ENCODE measurements around the gene TRAP1.
A peak's percentile ranks its signal among the peaks of the same experiment; 100 is the strongest.

Gene TRAP1

DNA sequence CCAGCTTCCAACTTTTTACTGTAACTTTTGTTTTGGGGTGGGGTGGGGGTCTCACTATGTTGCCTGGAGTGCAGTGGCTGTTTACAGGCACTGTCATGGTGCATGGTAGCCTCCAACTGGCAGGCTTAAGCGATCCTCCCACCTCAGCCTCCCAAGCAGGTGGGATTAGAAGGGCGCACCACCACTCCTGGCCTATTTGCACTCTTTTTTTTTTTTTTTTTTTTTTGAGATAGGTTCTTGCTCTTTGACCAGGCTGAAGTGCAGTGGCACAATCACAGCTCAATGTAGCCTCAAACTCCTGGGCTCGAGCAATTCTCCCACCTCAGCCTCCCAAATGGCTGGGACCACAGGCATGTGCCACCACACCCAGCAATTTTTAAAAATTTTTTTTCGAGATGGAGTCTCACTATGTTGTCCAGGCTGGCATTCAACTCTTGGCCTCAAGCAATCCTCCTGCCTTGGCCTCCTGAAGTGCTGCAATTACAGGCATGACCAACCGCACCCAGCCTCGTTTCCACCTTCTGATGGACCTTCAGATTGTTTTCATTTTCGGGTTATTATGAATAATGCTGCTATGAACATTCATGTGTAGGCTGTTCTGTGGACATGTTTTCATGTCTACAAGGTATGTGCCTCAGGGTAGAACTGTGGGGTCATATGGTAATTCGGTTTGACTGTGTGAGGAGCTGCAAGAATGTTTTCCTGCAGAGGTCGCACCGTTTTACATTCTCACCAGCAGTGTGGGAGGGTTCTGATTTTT lies 10.9 kb downstream of the TRAP1 start:
- no peaks in the 10 kb centered on the region for H3K4me1 ChIP-seq (ENCODE audit: control insufficient read depth in 1 of 2, insufficient read depth in 2 of 2, low read length in 2 of 2)
- no peaks in the 10 kb centered on the region for H3K9me3 ChIP-seq (ENCODE audit: control insufficient read depth in 1 of 2, low read length in 2 of 2)
- no peak overlapping the region for H3K4me3 ChIP-seq (ENCODE audit: low read depth in 1 of 2, low read length in 2 of 2)
- no peak overlapping the region for H3K27ac ChIP-seq (ENCODE audit: low read length)
- no peaks in the 10 kb centered on the region for H3K36me3 ChIP-seq (ENCODE audit: control insufficient read depth in 1 of 2, insufficient read depth in 2 of 2, low read length in 2 of 2)
- H3K27me3 ChIP-seq (ENCODE audit: low read depth, low read length) = no peaks in the 10 kb centered on the region

GRCh38 chr16:3702082-3702481 lies 15.2 kb downstream of the TRAP1 start:
- Histone ChIP-seq H3K4me3 (ENCODE audit: low read depth in 1 of 2, low read length in 2 of 2) (no peak overlapping the region), H3K27me3 (ENCODE audit: low read depth, low read length) (no peaks in the 10 kb centered on the region), H3K9me3 (ENCODE audit: control insufficient read depth in 1 of 2, low read length in 2 of 2) (no peaks in the 10 kb centered on the region), H3K27ac (ENCODE audit: low read length) (no peak overlapping the region), H3K36me3 (ENCODE audit: control insufficient read depth in 1 of 2, insufficient read depth in 2 of 2, low read length in 2 of 2) (no peaks in the 10 kb centered on the region), H3K4me1 (ENCODE audit: control insufficient read depth in 1 of 2, insufficient read depth in 2 of 2, low read length in 2 of 2) (no peaks in the 10 kb centered on the region)

DNA sequence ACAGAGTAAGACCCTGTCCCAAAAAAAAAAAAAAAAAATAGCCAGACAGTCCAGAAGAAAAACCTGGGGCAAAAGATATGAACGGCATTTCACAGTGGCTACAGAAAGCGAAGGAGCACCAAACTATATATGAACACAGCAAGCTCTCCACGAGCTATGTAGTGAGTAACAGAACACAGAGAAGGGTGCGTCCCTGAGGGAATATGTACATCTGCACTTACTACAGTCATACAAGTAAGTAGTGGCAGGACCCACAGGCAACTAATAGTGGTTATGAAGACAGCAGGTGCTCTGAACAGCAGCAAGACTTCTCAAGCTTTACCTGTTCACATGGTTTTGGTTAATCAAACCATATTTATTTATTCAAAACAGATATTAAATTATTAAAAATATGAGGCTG lies 15.8 kb downstream of the TRAP1 start:
- no peak overlapping the region for H3K27ac ChIP-seq (ENCODE audit: low read length)
- no peaks in the 10 kb centered on the region for H3K36me3 ChIP-seq (ENCODE audit: control insufficient read depth in 1 of 2, insufficient read depth in 2 of 2, low read length in 2 of 2)
- H3K4me1 ChIP-seq (ENCODE audit: control insufficient read depth in 1 of 2, insufficient read depth in 2 of 2, low read length in 2 of 2) = no peaks in the 10 kb centered on the region
- H3K27me3 ChIP-seq (ENCODE audit: low read depth, low read length) = no peaks in the 10 kb centered on the region
- H3K4me3 ChIP-seq (ENCODE audit: low read depth in 1 of 2, low read length in 2 of 2) = no peak overlapping the region
- no peaks in the 10 kb centered on the region for H3K9me3 ChIP-seq (ENCODE audit: control insufficient read depth in 1 of 2, low read length in 2 of 2)

GRCh38 chr16:3698941-3699340 lies 18.4 kb downstream of the TRAP1 start:
- Histone ChIP-seq H3K4me3 (ENCODE audit: low read depth in 1 of 2, low read length in 2 of 2) (no peak overlapping the region), H3K9me3 (ENCODE audit: control insufficient read depth in 1 of 2, low read length in 2 of 2) (no peaks in the 10 kb centered on the region), H3K4me1 (ENCODE audit: control insufficient read depth in 1 of 2, insufficient read depth in 2 of 2, low read length in 2 of 2) (no peaks in the 10 kb centered on the region), H3K27ac (ENCODE audit: low read length) (no peak overlapping the region), H3K36me3 (ENCODE audit: control insufficient read depth in 1 of 2, insufficient read depth in 2 of 2, low read length in 2 of 2) (no peaks in the 10 kb centered on the region), H3K27me3 (ENCODE audit: low read depth, low read length) (no peaks in the 10 kb centered on the region)

- H3K27ac ChIP-seq (ENCODE audit: low read length) = no peak overlapping the region
- H3K4me1 ChIP-seq (ENCODE audit: control insufficient read depth in 1 of 2, insufficient read depth in 2 of 2, low read length in 2 of 2) = no peaks in the 10 kb centered on the region
- H3K9me3 ChIP-seq (ENCODE audit: control insufficient read depth in 1 of 2, low read length in 2 of 2) = no peaks in the 10 kb centered on the region
- peak overlapping the region in 1 of 2 donors; percentile 21 for H3K4me3 ChIP-seq (ENCODE audit: low read depth in 1 of 2, low read length in 2 of 2)
- H3K36me3 ChIP-seq (ENCODE audit: control insufficient read depth in 1 of 2, insufficient read depth in 2 of 2, low read length in 2 of 2) = no peaks in the 10 kb centered on the region
- H3K27me3 ChIP-seq (ENCODE audit: low read depth, low read length) = no peaks in the 10 kb centered on the region
Observed at GRCh38 chr16:3696425-3697218, 20.7 kb downstream of the TRAP1 start.

DNA sequence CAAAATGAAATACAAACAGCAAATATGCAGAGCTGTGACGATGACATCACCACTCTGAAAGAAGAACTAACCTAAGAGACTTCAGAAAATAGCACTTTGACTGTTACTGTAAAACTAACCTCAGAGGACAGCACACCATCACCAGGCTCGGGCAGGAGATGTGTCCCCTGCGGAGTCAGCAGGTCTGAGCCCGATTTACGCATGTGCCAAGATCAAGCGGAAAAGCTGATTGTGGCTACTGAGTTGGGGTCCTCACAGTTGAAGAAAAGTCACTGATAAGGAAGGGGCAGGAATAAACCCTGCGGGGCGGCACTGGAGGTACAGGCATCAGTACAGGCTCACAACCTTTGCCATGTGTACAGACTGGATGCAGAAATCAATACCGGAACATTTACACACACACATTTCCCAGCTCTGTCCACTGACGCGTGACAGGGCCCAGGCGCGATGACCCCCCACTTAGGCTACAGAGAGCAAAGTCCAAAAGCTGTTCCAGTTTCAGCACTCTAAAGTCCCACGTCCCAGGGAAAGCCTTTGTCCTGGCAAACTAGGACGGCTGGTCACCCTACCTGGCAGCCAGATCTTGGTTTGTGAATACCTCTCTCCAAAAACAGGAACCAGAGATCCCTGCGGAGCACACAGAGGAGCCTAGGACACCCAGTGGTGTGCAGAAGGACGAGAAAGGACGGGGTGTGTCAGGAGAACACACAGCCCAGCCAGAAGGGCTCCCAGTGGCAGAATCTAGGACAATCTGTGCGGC lies 21.5 kb downstream of the TRAP1 start:
- no peaks in the 10 kb centered on the region for H3K27me3 ChIP-seq (ENCODE audit: low read depth, low read length)
- peak overlapping the region in 1 of 2 donors; percentile 21 for H3K4me3 ChIP-seq (ENCODE audit: low read depth in 1 of 2, low read length in 2 of 2)
- no peaks in the 10 kb centered on the region for H3K9me3 ChIP-seq (ENCODE audit: control insufficient read depth in 1 of 2, low read length in 2 of 2)
- H3K27ac ChIP-seq (ENCODE audit: low read length) = no peak overlapping the region
- no peaks in the 10 kb centered on the region for H3K36me3 ChIP-seq (ENCODE audit: control insufficient read depth in 1 of 2, insufficient read depth in 2 of 2, low read length in 2 of 2)
- H3K4me1 ChIP-seq (ENCODE audit: control insufficient read depth in 1 of 2, insufficient read depth in 2 of 2, low read length in 2 of 2) = peaks cover 3 to 4% of the 10 kb centered on the region in 2 donors

DNA sequence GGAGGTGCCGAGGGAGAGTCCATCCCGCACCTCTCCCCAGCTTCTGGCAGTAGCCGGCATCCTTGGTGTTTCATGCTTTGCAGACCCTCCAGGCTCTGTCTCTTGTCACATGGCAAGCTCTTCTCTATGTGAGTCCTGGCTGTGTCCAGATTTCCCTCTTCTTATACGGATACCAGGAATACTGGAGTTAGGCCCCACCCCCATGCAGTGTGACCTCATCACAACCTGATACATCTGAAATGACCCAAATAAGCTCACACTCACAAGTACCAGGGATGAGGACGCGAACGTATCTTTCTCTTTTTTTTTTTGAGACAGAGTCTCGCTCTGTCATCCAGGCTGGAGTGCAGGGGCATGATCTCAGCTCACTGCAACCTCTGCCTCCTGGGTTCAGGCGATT lies 23.3 kb downstream of the TRAP1 start:
- Histone ChIP-seq H3K4me3 (ENCODE audit: low read depth in 1 of 2, low read length in 2 of 2) (no peak overlapping the region), H3K27ac (ENCODE audit: low read length) (no peak overlapping the region), H3K36me3 (ENCODE audit: control insufficient read depth in 1 of 2, insufficient read depth in 2 of 2, low read length in 2 of 2) (no peaks in the 10 kb centered on the region), H3K9me3 (ENCODE audit: control insufficient read depth in 1 of 2, low read length in 2 of 2) (no peaks in the 10 kb centered on the region), H3K27me3 (ENCODE audit: low read depth, low read length) (no peaks in the 10 kb centered on the region), H3K4me1 (ENCODE audit: control insufficient read depth in 1 of 2, insufficient read depth in 2 of 2, low read length in 2 of 2) (peaks cover 6 to 14% of the 10 kb centered on the region in 2 donors)

DNA sequence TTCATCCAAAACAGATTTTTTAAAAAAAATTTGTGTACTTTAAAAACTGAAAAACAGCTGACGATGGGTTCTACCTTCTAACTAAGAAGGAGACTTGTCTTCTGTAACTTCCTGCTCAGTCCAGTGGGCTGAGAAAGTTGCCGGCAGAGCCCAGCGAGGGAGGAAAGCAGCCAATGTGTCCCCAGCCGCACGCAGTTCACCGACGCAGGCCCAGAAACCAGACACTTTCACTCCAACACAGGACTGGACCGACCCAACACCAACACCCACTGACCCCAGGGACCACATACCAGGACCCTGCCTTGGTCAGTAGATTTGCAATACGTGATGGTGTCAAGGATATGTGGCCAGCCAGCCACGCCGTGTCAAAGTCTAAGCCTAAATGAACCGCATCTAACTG lies 25.6 kb downstream of the TRAP1 start:
- H3K27ac ChIP-seq (ENCODE audit: low read length) = no peak overlapping the region
- H3K36me3 ChIP-seq (ENCODE audit: control insufficient read depth in 1 of 2, insufficient read depth in 2 of 2, low read length in 2 of 2) = peaks cover 7 to 21% of the 10 kb centered on the region in 2 donors

DNA sequence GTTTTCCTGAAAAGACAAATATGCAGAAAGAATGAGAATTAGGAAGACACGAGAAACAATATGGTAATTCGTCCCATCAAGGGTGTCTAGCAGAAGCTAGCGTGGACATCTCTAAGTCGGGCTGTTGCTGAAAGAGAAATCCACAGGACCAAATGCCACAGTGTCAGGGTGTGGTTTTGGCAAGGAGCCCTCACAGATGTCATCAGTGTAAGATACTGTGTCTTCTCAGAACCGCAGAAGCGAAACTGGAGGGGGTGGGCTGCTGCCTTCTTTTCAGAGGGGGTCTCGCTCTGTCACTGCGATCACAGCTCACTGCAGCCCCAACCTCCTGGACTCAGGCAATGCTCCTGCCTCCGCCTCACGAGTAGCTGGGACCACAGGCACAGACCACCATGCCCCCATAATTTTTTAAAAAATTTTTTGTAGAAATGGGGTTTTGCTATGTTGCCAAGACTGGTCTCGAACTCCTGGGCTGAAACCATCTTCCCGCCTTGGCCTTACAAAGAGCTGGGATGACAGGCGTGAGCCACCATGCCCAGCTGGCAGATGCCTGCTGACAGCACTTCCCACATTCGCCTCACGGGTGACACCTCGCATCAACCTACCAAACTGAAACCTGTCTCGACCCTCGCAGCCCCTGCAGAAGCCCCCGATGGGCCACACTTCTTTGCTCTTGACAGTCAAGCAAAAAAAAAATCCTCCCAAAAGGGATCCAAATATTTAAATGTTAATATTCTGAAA lies 26.2 kb downstream of the TRAP1 start:
- Histone ChIP-seq H3K4me1 (ENCODE audit: control insufficient read depth in 1 of 2, insufficient read depth in 2 of 2, low read length in 2 of 2) (peaks cover 6 to 14% of the 10 kb centered on the region in 2 donors), H3K9me3 (ENCODE audit: control insufficient read depth in 1 of 2, low read length in 2 of 2) (no peaks in the 10 kb centered on the region), H3K4me3 (ENCODE audit: low read depth in 1 of 2, low read length in 2 of 2) (peak overlapping the region; percentile 35 to 61), H3K36me3 (ENCODE audit: control insufficient read depth in 1 of 2, insufficient read depth in 2 of 2, low read length in 2 of 2) (peaks cover 7 to 27% of the 10 kb centered on the region in 2 donors), H3K27me3 (ENCODE audit: low read depth, low read length) (no peaks in the 10 kb centered on the region), H3K27ac (ENCODE audit: low read length) (peak overlapping the region; percentile 19)

More for the DNA sequence above, 25.6 kb downstream of the TRAP1 start:
- peaks cover 6 to 14% of the 10 kb centered on the region in 2 donors for H3K4me1 ChIP-seq (ENCODE audit: control insufficient read depth in 1 of 2, insufficient read depth in 2 of 2, low read length in 2 of 2)
- no peaks in the 10 kb centered on the region for H3K27me3 ChIP-seq (ENCODE audit: low read depth, low read length)
- no peaks in the 10 kb centered on the region for H3K9me3 ChIP-seq (ENCODE audit: control insufficient read depth in 1 of 2, low read length in 2 of 2)
- no peak overlapping the region for H3K4me3 ChIP-seq (ENCODE audit: low read depth in 1 of 2, low read length in 2 of 2)

GRCh38 chr16:3690470-3690928 lies 26.8 kb downstream of the TRAP1 start:
- H3K9me3 ChIP-seq (ENCODE audit: control insufficient read depth in 1 of 2, low read length in 2 of 2) = no peaks in the 10 kb centered on the region
- H3K4me1 ChIP-seq (ENCODE audit: control insufficient read depth in 1 of 2, insufficient read depth in 2 of 2, low read length in 2 of 2) = peaks cover 6 to 14% of the 10 kb centered on the region in 2 donors
- no peaks in the 10 kb centered on the region for H3K27me3 ChIP-seq (ENCODE audit: low read depth, low read length)
- H3K4me3 ChIP-seq (ENCODE audit: low read depth in 1 of 2, low read length in 2 of 2) = peak overlapping the region; percentile 35 to 61
- peaks cover 12 to 32% of the 10 kb centered on the region in 2 donors for H3K36me3 ChIP-seq (ENCODE audit: control insufficient read depth in 1 of 2, insufficient read depth in 2 of 2, low read length in 2 of 2)
- H3K27ac ChIP-seq (ENCODE audit: low read length) = peak overlapping the region; percentile 19
